GM12874 (cell line): ENCODE results near the gene RPL13A.

Experiments
- CTCF ChIP-seq: IDR thresholded peaks from 2 replicates; pipeline ENCODE4 v1.5.1; 2011; ENCODE audit warnings: low read depth, mild to moderate bottlenecking, control low read depth, low read length, moderate library complexity; ENCODE audit not compliant: insufficient read depth

RPL13A gene

GRCh38 chr19:49498475-49498874 lies 11.1 kb downstream of the RPL13A start:
- TF ChIP-seq CTCF = no peak

- TF ChIP-seq CTCF = no peak
These were observed 11.7 kb downstream of the RPL13A start for GRCh38 chr19:49499030-49499670.

GRCh38 chr19:49502866-49503581 lies 15.6 kb downstream of the RPL13A start:
- peak; percentile 57 for TF ChIP-seq CTCF

GRCh38 chr19:49503582-49503962 lies 16.2 kb downstream of the RPL13A start:
- TF ChIP-seq CTCF = no peak

GRCh38 chr19:49506575-49507105 lies 19.2 kb downstream of the RPL13A start:
- peak; percentile 88 for TF ChIP-seq CTCF

GRCh38 chr19:49507803-49508494 lies 20.5 kb downstream of the RPL13A start:
- no peak for TF ChIP-seq CTCF
